Activated CD8-positive, alpha-beta memory T cell treated with anti-CD3 and anti-CD28 coated beads, Interleukin-2, amount 50 U/mL, for 4 hours (primary cell): ENCODE measurements around the gene CALML5.
"Not testable (repeated sequence)": the region's sequence is repeated elsewhere in the genome, so short reads cannot be mapped to it uniquely, and the experiment has no call there.

Source experiments
- DNase-seq: peaks from one replicate; pipeline ENCODE4 v3.0.0-alpha.2; 2020

CALML5 gene

GRCh38 chr10:5479481-5480161 is 19.7 kb downstream of the CALML5 start:
- DNase-seq: no peak

- no peak for DNase-seq
These were observed 20.6 kb downstream of the CALML5 start for GRCh38 chr10:5478694-5479305.

- DNase-seq: no peak
These were observed 21.2 kb downstream of the CALML5 start for GRCh38 chr10:5477948-5478693.

DNA sequence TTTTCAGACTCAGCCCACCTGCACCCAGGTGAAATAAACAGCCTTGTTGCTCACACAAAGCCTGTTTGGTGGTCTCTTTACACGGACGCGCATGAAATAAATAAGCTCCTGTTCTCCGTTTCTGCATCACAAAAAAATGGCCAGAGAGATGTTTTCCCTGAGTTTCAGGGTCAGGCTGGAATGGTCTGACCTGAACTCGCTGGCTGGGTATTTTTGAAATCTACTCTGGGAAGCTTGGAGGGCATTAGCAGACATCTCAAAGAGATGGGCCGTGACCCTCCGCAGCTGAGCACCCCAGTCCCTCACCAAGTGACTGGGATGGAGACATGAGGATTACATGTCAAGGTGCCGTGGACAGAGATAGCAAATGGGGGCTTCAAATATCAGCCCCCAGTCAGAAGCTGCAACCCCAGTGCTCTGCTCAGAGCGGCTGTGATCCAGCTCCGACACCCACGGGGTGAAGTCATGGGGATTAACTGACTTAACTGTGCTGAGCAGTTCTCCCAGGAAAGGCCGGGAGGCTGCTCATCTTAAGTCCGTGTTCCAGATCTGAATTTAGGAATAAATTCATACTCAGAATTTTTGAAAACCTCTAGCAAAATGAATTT is 22.3 kb downstream of the CALML5 start:
- no peak for DNase-seq

DNA sequence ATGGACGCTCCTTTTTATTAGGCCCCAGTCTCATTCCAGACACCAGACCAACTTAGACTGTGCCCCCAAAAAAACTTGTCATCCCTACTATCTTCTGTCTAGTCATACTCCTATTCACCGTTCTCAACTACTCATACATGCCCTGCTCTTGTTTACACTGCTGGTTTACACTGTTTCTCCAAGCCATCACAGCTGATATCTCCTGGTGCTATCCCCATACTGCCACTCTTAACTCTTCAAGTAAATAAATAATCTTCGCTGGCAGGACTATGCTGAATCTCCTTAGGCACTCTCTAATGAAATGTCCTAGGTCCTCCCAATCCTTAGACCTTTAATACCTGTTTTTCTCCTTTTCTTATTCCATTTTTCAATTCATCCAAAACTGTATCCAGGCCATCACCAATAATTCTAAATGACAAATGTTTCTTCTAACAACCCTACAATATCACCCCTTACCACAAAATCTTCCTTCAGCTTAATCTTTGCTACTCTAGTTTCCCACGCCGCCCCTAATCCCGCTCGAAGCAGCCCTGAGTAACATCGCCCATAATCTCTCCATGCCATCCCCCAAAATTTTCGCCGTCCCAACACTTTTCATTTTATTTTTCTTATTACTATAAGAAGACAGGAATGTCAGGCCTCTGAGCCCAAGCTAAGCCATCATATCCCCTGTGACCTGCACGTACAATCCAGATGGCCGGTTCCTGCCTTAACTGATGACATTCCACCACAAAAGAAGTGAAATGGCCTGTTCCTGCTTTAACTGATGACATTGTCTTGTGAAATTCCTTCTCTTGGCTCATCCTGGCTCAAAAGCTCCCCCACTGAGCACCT is 23.2 kb downstream of the CALML5 start:
- not testable (repeated sequence) for DNase-seq

DNA sequence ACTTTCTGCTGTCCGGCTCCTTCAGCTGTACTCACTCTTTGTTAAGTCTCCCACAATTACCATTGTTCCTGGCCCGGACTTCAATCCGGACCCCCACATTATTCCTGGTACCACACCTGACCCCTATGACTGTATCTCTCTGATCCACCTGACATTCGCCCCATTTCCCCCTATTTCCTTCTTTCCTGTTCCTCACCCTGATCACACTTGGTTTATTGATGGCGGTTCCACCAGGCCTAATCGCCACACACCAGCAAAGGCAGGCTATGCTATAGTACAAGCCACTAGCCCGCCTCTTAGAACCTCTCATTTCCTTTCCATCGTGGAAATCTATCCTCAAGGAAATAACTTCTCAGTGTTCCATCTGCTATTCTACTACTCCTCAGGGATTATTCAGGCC is 24.3 kb downstream of the CALML5 start:
- DNase-seq: not testable (repeated sequence)

- DNase-seq: not testable (repeated sequence)
These were observed 24.7 kb downstream of the CALML5 start for GRCh38 chr10:5474642-5475041.

- no peak for DNase-seq
These were observed 29.2 kb downstream of the CALML5 start for GRCh38 chr10:5470062-5470751.

DNA sequence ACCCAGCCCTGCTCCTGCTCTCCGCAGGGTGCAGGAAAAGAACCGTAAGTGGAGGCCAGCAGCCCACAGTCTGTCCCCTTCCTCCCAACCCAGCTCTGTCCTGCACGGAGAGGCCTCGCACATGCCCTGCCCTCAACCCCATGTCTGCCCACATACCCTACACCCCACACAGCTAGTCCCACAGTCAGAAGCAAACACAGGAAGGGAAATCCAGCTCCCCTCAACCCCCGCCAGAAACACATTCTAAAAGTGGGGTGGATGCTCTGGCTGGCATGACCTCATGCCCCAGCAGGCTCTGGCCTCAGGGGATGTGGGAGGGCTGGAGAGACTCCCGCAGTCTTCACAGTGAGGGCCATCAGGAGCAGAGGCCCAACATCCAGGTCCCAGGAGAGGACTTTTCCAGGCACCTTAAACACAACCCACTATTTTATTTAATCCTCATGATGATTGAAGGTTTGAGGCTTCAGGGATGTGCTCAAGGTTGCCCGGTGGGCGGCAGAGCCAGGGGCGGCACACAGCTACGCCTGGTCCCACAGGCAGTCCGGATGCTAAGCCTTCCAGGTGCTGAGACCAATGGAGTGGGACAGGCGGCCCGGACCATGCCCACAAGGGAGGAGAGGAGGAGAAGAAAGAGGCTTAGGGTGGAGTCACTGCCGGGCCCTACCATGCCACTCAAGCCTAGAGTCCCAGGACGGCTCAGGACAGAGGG is 29.9 kb downstream of the CALML5 start:
- DNase-seq: no peak

GRCh38 chr10:5468262-5469106 is 30.9 kb downstream of the CALML5 start:
- no peak for DNase-seq

DNA sequence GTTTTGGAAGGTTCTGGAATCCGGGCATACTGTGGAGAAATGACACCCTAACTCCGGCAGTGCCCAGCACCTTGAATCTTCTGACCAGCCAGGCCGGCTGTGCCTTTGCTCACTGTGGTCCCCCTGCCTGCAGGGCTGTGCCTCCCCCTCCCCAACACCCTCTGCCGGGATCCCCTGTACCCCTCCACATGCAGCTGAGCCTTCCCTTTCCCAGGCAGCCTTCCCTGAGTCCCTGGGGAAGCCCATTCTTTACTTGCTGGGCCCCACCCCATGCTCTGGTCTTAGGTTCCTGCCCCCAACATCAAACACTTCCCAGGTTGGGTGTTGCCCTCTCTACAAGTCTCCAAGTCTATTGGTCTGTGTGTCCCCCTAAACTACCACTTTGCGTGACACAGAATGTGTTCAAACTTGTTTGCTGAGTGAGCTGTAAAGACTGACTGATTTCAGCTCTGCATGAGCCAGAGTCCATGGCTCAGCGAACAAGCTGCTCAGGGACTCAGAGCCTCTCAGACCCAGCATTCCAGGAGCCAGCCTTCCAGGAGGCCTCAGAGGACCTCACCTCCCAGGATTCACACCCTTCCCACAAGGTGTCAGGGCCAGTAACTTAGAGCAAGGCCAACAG is 31.6 kb downstream of the CALML5 start:
- no peak for DNase-seq

GRCh38 chr10:5467207-5467535 is 32.2 kb downstream of the CALML5 start:
- DNase-seq: no peak

- DNase-seq: no peak
These were observed 32.7 kb downstream of the CALML5 start for GRCh38 chr10:5466451-5467206.

DNA sequence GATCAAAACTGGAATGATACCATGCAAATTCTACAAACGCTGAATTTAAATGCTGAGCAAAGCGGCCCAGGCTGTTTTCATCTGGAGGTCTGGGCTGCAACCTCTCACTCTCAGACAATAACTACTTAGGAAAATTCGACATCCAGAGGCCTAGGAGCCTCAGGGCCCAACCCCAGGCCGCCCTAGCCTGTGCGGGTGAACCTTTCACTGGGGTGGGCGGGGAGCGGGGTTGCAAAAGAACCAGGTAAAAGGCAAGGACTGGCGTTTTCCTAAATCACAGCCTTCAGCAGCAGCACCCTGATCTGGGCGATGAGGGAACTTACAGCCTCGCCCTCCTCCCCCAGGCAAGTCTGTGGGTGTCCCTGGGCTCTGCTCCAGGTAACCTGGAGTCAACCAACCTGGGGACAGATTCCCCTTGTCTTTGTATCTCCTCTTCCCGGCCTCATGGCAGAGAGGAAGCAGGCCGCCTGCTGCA is 33.4 kb downstream of the CALML5 start:
- DNase-seq: no peak

DNA sequence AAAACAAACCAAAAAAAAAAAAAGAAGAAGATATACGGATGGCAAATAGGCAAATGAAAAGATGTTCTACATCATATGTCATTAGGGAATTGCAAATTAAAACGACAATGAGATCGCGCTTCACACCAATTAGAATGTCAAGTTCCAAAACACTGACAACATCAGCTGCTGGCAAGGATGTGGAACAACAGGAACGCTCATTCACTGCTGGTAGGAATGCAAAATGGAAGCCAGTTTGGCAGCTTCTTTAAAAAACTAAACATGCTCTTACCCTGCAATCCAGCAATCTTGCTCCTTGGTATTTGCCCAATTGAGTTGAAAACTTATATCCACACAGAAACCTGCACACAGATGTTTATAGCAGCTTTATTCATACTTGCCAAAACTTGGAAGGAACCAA is 34.8 kb downstream of the CALML5 start:
- no peak for DNase-seq

- DNase-seq: no peak
These were observed 36.5 kb downstream of the CALML5 start for GRCh38 chr10:5462841-5463293.

DNA sequence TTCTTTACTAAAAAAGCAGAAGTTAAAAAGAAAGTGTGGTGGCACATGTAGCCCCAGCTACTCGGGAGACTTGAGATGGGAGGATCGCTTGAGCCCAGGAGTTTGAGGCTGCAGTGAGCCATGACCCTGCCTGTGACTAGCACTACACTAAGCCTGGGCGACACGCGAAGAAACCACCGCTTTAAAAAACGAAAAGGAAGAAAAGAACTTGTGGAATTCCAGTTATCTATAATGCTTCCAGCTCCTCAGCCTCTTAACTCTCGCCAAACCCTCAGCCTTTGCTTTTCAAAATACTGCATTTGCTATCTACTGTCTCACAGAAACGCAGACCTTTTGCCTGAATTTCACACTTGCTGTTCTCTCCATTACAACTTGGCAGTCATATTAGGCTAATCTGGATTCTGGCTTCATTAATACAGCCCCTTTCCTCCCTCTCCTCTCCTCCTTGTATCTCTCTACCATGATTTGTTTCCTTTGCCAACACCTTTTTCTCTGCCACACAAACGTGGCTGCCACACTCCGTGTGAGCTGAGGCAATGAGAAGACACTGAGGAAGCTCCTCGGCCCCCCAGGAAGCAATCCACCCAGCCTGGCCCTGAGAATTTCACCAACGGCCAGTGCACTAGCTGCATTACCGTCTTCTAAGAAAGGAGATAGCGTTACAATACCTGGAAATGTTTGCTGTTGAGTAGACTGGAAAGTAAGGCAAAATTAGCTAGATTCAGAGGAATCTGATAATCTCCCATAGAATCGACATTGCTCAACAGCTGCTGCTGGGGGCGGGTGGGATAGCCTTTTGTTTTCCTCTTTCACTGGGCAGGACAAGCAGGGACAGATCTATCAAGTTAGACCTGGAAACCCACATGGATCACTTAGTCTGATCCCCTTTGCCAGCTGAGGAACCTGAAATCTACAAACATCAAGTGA is 37.2 kb downstream of the CALML5 start:
- DNase-seq: no peak

- no peak for DNase-seq
These were observed 38.2 kb downstream of the CALML5 start for GRCh38 chr10:5461203-5461588.
